A673 (cell line): Measurements from ENCODE around the gene CCNDBP1. TPM values are rescaled to one million over a fixed set of nuclear protein-coding genes. Genes with fewer than 3 reads are reported as not detected.

Source experiments
- BruUV-seq: library from RNA; stranded (reverse); fragments of 400-500 nt; replicated peaks from 2 replicates; lab custom pipeline; 2021; lab: Mats Ljungman, UMichigan
- CTCF ChIA-PET: fragments of 300-600 bp; sonication (Branson Sonifier 250); formaldehyde crosslinking; loops from one replicate; lab custom pipeline; 2022; ENCODE audit warnings: antibody characterized with exemption; lab: Charles Lee
- POLR2A ChIA-PET: fragments of 300-600 bp; sonication (Branson Sonifier 250); formaldehyde crosslinking; loops from one replicate; lab custom pipeline; 2022; ENCODE audit warnings: antibody characterized with exemption; ENCODE audit not compliant: low non-redundant PET; lab: Charles Lee
- DNase-seq: peaks from one replicate; pipeline ENCODE4 v3.0.0-alpha.2; 2015; ENCODE audit warnings: low spot score
- H3K27ac ChIP-seq: fragments of 200-600 bp; sonication (generic); 2 replicates; pipeline ENCODE4 v1.5.1; 2016; ENCODE audit warnings: mixed run types, low read depth, mild to moderate bottlenecking, mixed read lengths, antibody characterized with exemption, low read length; ENCODE audit not compliant: poor library complexity, severe bottlenecking
- H3K27me3 ChIP-seq: fragments of 200-600 bp; sonication (generic); replicated peaks from 2 replicates; pipeline ENCODE4 v1.6.1; 2017; ENCODE audit warnings: mixed run types, low read depth, mild to moderate bottlenecking, mixed read lengths, antibody characterized with exemption, low read length; ENCODE audit not compliant: insufficient read depth, poor library complexity
- H3K36me3 ChIP-seq: fragments of 200-600 bp; sonication (generic); 2 replicates; pipeline ENCODE4 v1.6.1; 2016; ENCODE audit warnings: mixed run types, mild to moderate bottlenecking, mixed read lengths, antibody characterized with exemption, low read length; ENCODE audit not compliant: insufficient read depth, poor library complexity, severe bottlenecking
- H3K4me1 ChIP-seq: fragments of 200-600 bp; sonication (generic); 2 replicates; pipeline ENCODE4 v1.6.1; 2017; ENCODE audit warnings: mixed run types, mild to moderate bottlenecking, mixed read lengths, antibody characterized with exemption, low read length; ENCODE audit not compliant: insufficient read depth, poor library complexity, severe bottlenecking
- H3K4me3 ChIP-seq: fragments of 200-600 bp; sonication (generic); 2 replicates; pipeline ENCODE4 v1.5.1; 2016; ENCODE audit warnings: low read depth, mixed run types, mild to moderate bottlenecking, mixed read lengths, low read length; ENCODE audit not compliant: poor library complexity, severe bottlenecking
- H3K9me3 ChIP-seq: fragments of 200-600 bp; sonication (generic); 2 replicates; pipeline ENCODE4 v1.6.1; 2016; ENCODE audit warnings: mixed run types, low read depth, mild to moderate bottlenecking, mixed read lengths, antibody characterized with exemption, low read length; ENCODE audit not compliant: poor library complexity, severe bottlenecking
- CTCF ChIP-seq: fragments of 300-800, 200-600 bp; sonication (generic); conservative IDR thresholded peaks from 2 replicates; pipeline ENCODE4 v1.5.1; 2017; ENCODE audit warnings: low read depth, mild to moderate bottlenecking, antibody characterized with exemption, low read length, moderate library complexity, mixed read lengths
- EZH2 ChIP-seq: fragments of 200-600 bp; sonication (generic); IDR thresholded peaks from 2 replicates; pipeline ENCODE4 v1.6.1; 2017; ENCODE audit warnings: borderline replicate concordance, low read depth, mild to moderate bottlenecking, mixed read lengths, antibody characterized with exemption, low read length; ENCODE audit not compliant: poor library complexity, severe bottlenecking
- intact Hi-C: fragments of 100-400 bp; cut with micrococcal nuclease; formaldehyde crosslinking; loops from one replicate; pipeline ENCODE4 v1.10.0; 2022; ENCODE audit not compliant: unreplicated experiment
- total RNA-seq: library from RNA; stranded (reverse); gene quantifications from 2 replicates; pipeline ENCODE4 v1.2.3, GENCODE V29; 2021

Gene CCNDBP1
- total RNA-seq, 1 experiment from 2014 or later: 16.7 TPM

- Histone ChIP-seq H3K27ac (no peak overlapping the region), H3K4me1 (no peaks in the 10 kb centered on the region), H3K27me3 (no peaks in the 10 kb centered on the region), H3K36me3 (peaks cover 10% of the 10 kb centered on the region), H3K4me3 (no peak overlapping the region), H3K9me3 (no peaks in the 10 kb centered on the region)
- POLR2A ChIA-PET: no interaction called here
- intact Hi-C loops: loop anchor here (5.0 kb wide), 1 partner anchor 487 kb away; no protein-coding TSS in a partner anchor
- CTCF ChIA-PET: interaction anchor here (1.0 kb wide), 1 partner anchor 96 kb away, joined by 3 read pairs; no protein-coding TSS in a partner anchor
- BruUV-seq: no TSS peak
- no peak for TF ChIP-seq CTCF
- no peak for TF ChIP-seq EZH2
- DNase-seq: no peak
Measured at GRCh38 chr15:43189296-43189695, 4.1 kb downstream of the CCNDBP1 start.

GRCh38 chr15:43190178-43190577 is 5.0 kb downstream of the CCNDBP1 start:
- Histone ChIP-seq H3K4me1 (no peaks in the 10 kb centered on the region), H3K36me3 (peaks cover 10% of the 10 kb centered on the region), H3K27me3 (no peaks in the 10 kb centered on the region), H3K27ac (no peak overlapping the region), H3K9me3 (no peaks in the 10 kb centered on the region), H3K4me3 (no peak overlapping the region)
- DNase-seq: no peak
- intact Hi-C loops: loop anchor here (5.0 kb wide), 1 partner anchor 92 kb away; no protein-coding TSS in a partner anchor
- no peak for TF ChIP-seq EZH2
- TF ChIP-seq CTCF: no peak
- no TSS peak for BruUV-seq
- CTCF ChIA-PET: interaction anchor here (1.0 kb wide), 1 partner anchor 95 kb away, joined by 3 read pairs; no protein-coding TSS in a partner anchor
- POLR2A ChIA-PET: no interaction called here

GRCh38 chr15:43193710-43194109 is 8.5 kb downstream of the CCNDBP1 start:
- BruUV-seq: no TSS peak
- intact Hi-C loops: loop anchor here (5.0 kb wide), 1 partner anchor 89 kb away; no protein-coding TSS in a partner anchor
- H3K9me3 ChIP-seq: no peaks in the 10 kb centered on the region
- no peak overlapping the region for H3K27ac ChIP-seq
- no peak overlapping the region for H3K4me3 ChIP-seq
- no peak for TF ChIP-seq CTCF
- no peak for TF ChIP-seq EZH2
- POLR2A ChIA-PET: no interaction called here
- no peaks in the 10 kb centered on the region for H3K27me3 ChIP-seq
- peaks cover 10% of the 10 kb centered on the region for H3K36me3 ChIP-seq
- CTCF ChIA-PET: no interaction called here
- H3K4me1 ChIP-seq: no peaks in the 10 kb centered on the region
- no peak for DNase-seq
